HEK293 (cell line): Measurements from ENCODE around the gene GNG4.

Experiments
- GFI1B ChIP-seq: fragments of 450-650 bp; formaldehyde crosslinking; IDR thresholded peaks from 2 replicates; pipeline ENCODE4 v1.5.1; 2016; ENCODE audit warnings: missing biosample characterization, missing genetic modification characterization
- GLI4 ChIP-seq: fragments of 450-650 bp; formaldehyde crosslinking; IDR thresholded peaks from 2 replicates; pipeline ENCODE4 v1.5.1; 2016; ENCODE audit warnings: missing biosample characterization, missing genetic modification characterization
- KLF16 ChIP-seq: fragments of 450-650 bp; formaldehyde crosslinking; IDR thresholded peaks from 2 replicates; pipeline ENCODE4 v1.5.1; 2017; ENCODE audit warnings: missing biosample characterization, missing genetic modification characterization
- KLF17 ChIP-seq: fragments of 450-650 bp; formaldehyde crosslinking; IDR thresholded peaks from 2 replicates; pipeline ENCODE4 v1.5.1; 2016; ENCODE audit warnings: missing biosample characterization, missing genetic modification characterization
- PRDM2 ChIP-seq: fragments of 450-650 bp; formaldehyde crosslinking; IDR thresholded peaks from 2 replicates; pipeline ENCODE4 v1.5.1; 2016; ENCODE audit warnings: missing biosample characterization, missing genetic modification characterization, borderline replicate concordance
- RBAK ChIP-seq: fragments of 450-650 bp; formaldehyde crosslinking; IDR thresholded peaks from 2 replicates; pipeline ENCODE4 v1.5.1; 2016; ENCODE audit warnings: missing biosample characterization, missing genetic modification characterization
- REPIN1 ChIP-seq: fragments of 450-650 bp; formaldehyde crosslinking; IDR thresholded peaks from 2 replicates; pipeline ENCODE4 v1.5.1; 2017; ENCODE audit warnings: missing biosample characterization, missing genetic modification characterization, low read depth
- SALL2 ChIP-seq: fragments of 450-650 bp; formaldehyde crosslinking; IDR thresholded peaks from 2 replicates; pipeline ENCODE4 v1.5.0; 2017; ENCODE audit warnings: missing biosample characterization, mild to moderate bottlenecking, missing genetic modification characterization, borderline replicate concordance
- WT1 ChIP-seq: fragments of 450-650 bp; formaldehyde crosslinking; IDR thresholded peaks from 2 replicates; pipeline ENCODE4 v1.5.1; 2016; ENCODE audit warnings: missing biosample characterization, missing genetic modification characterization
- ZBTB26 ChIP-seq: fragments of 450-650 bp; formaldehyde crosslinking; optimal IDR thresholded peaks from 2 replicates; pipeline ENCODE3; 2016; ENCODE audit warnings: missing biosample characterization, mild to moderate bottlenecking, missing genetic modification characterization
- ZBTB48 ChIP-seq: fragments of 450-650 bp; formaldehyde crosslinking; IDR thresholded peaks from 2 replicates; pipeline ENCODE4 v1.5.1; 2016; ENCODE audit warnings: missing biosample characterization, missing genetic modification characterization
- ZBTB8A ChIP-seq: fragments of 450-650 bp; formaldehyde crosslinking; IDR thresholded peaks from 2 replicates; pipeline ENCODE4 v1.5.1; 2016; ENCODE audit warnings: missing biosample characterization, missing genetic modification characterization
- ZNF132 ChIP-seq: fragments of 450-650 bp; formaldehyde crosslinking; IDR thresholded peaks from 2 replicates; pipeline ENCODE4 v1.5.1; 2017; ENCODE audit warnings: missing biosample characterization, missing genetic modification characterization, borderline replicate concordance
- ZNF16 ChIP-seq: fragments of 450-650 bp; formaldehyde crosslinking; IDR thresholded peaks from 2 replicates; pipeline ENCODE4 v1.5.1; 2016; ENCODE audit warnings: low read depth, missing biosample characterization, missing genetic modification characterization
- ZNF175 ChIP-seq: fragments of 450-650 bp; formaldehyde crosslinking; IDR thresholded peaks from 2 replicates; pipeline ENCODE4 v1.5.1; 2016; ENCODE audit warnings: missing biosample characterization, missing genetic modification characterization
- ZNF214 ChIP-seq: fragments of 450-650 bp; formaldehyde crosslinking; IDR thresholded peaks from 2 replicates; pipeline ENCODE4 v1.5.1; 2017; ENCODE audit warnings: missing biosample characterization, mild to moderate bottlenecking, missing genetic modification characterization, borderline replicate concordance
- ZNF221 ChIP-seq: fragments of 450-650 bp; formaldehyde crosslinking; IDR thresholded peaks from 2 replicates; pipeline ENCODE4 v1.5.1; 2017; ENCODE audit warnings: missing biosample characterization, missing genetic modification characterization, borderline replicate concordance
- ZNF280C ChIP-seq: fragments of 450-650 bp; formaldehyde crosslinking; IDR thresholded peaks from 2 replicates; pipeline ENCODE4 v1.5.1; 2016; ENCODE audit warnings: missing biosample characterization, missing genetic modification characterization
- ZNF311 ChIP-seq: fragments of 450-650 bp; formaldehyde crosslinking; IDR thresholded peaks from 2 replicates; pipeline ENCODE4 v1.5.1; 2017; ENCODE audit warnings: missing biosample characterization, missing genetic modification characterization, borderline replicate concordance
- ZNF404 ChIP-seq: fragments of 450-650 bp; formaldehyde crosslinking; IDR thresholded peaks from 2 replicates; pipeline ENCODE4 v1.5.1; 2017; ENCODE audit warnings: missing biosample characterization, missing genetic modification characterization
- ZNF449 ChIP-seq: fragments of 450-650 bp; formaldehyde crosslinking; IDR thresholded peaks from 2 replicates; pipeline ENCODE4 v1.5.1; 2017; ENCODE audit warnings: missing biosample characterization, mild to moderate bottlenecking, missing genetic modification characterization, moderate library complexity
- ZNF514 ChIP-seq: fragments of 450-650 bp; formaldehyde crosslinking; IDR thresholded peaks from 2 replicates; pipeline ENCODE4 v1.5.1; 2016; ENCODE audit warnings: missing biosample characterization, missing genetic modification characterization
- ZNF549 ChIP-seq: fragments of 450-650 bp; IDR thresholded peaks from 2 replicates; pipeline ENCODE4 v1.5.1; 2018; ENCODE audit warnings: missing biosample characterization, missing genetic modification characterization, mild to moderate bottlenecking, inconsistent platforms, moderate library complexity
- ZNF600 ChIP-seq: fragments of 450-650 bp; formaldehyde crosslinking; IDR thresholded peaks from 2 replicates; pipeline ENCODE4 v1.5.1; 2016; ENCODE audit warnings: missing biosample characterization, missing genetic modification characterization
- ZNF624 ChIP-seq: fragments of 450-650 bp; formaldehyde crosslinking; IDR thresholded peaks from 2 replicates; pipeline ENCODE4 v1.5.1; 2017; ENCODE audit warnings: missing biosample characterization, missing genetic modification characterization
- ZNF692 ChIP-seq: fragments of 450-650 bp; formaldehyde crosslinking; IDR thresholded peaks from 2 replicates; pipeline ENCODE4 v1.5.1; 2016; ENCODE audit warnings: missing biosample characterization, missing genetic modification characterization
- ZNF747 ChIP-seq: fragments of 450-650 bp; formaldehyde crosslinking; IDR thresholded peaks from 2 replicates; pipeline ENCODE4 v1.5.1; 2016; ENCODE audit warnings: missing biosample characterization, missing genetic modification characterization
- ZNF830 ChIP-seq: fragments of 450-650 bp; IDR thresholded peaks from 2 replicates; pipeline ENCODE4 v1.5.0; 2018; ENCODE audit warnings: missing biosample characterization, missing genetic modification characterization, low read depth, mild to moderate bottlenecking, moderate library complexity

The GNG4 gene

GRCh38 chr1:235586992-235587391 is 62.6 kb downstream of the GNG4 start (continued):
- TF ChIP-seq ZNF449 (tag by site-specific recombination) (no peak), WT1 (tag by site-specific recombination) (no peak), KLF16 (tag by site-specific recombination) (no peak), ZNF692 (tag by site-specific recombination) (no peak), GLI4 (tag by site-specific recombination) (no peak), ZBTB48 (no peak), ZNF404 (tag by site-specific recombination) (no peak), ZNF175 (tag by site-specific recombination) (no peak), RBAK (tag by site-specific recombination) (no peak), ZNF624 (tag by site-specific recombination) (no peak), SALL2 (tag by site-specific recombination) (no peak), ZNF280C (tag by site-specific recombination) (no peak), ZNF132 (tag by site-specific recombination) (no peak), KLF17 (no peak), PRDM2 (tag by site-specific recombination) (0 out of 2 replicates have a peak, but pooled peaks have one; percentile 82), ZNF221 (no peak), REPIN1 (tag by site-specific recombination) (no peak), ZNF830 (tag by site-specific recombination) (no peak), ZNF214 (tag by site-specific recombination) (no peak), ZBTB26 (tag by site-specific recombination) (no peak), ZNF549 (tag by site-specific recombination) (no peak), ZNF514 (0 out of 2 replicates have a peak, but pooled peaks have one; percentile 54), ZNF16 (no peak), ZNF600 (no peak), ZNF311 (tag by site-specific recombination) (no peak), ZNF747 (tag by site-specific recombination) (no peak), ZBTB8A (tag by site-specific recombination) (no peak), GFI1B (tag by site-specific recombination) (no peak)
